ENCODE measurements around the gene PRM2.

The PRM2 gene

GRCh38 chr16:11270602-11271162, 5.6 kb downstream of the PRM2 start:
- TF ChIP-seq POLR2A (IDR thresholded peaks at IDR 0.05; ENCODE audit: low read depth, low read length): no peak
- DNase-seq (ENCODE audit: insufficient read length, low spot score) (no peak), FAIRE-seq (no peak)

DNA sequence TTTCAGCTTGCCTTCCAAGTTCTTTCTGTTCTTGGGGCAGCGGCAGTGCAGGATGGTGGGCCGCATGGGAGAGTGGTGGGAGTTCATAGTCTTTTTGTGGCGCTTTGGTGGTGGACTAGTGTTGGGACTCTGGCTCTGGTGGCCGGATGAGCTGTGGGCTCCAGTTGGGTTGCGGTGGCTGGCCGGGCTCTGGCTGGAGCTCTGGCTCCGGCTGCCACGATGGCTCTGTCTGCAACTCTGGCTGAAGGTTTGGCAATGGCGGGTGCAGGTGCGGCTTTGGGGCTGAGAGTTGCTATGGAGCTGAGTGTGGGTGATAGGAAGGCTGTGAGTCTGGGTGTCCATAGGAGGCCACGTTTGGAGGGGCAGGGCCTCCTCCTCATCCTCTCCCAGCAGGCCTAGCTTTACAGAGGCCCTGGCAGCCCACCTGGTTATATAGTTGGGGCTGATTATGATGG, 7.3 kb downstream of the PRM2 start, which contains the start of gene TNP2:
TNP2 (minus strand) TSS at position 405 of the 455 bp plus-strand sequence; CDS start at position 342, 63 bp downstream.
- DNase-seq (ENCODE audit: insufficient read length, low spot score) (no peak), FAIRE-seq (no peak)
- no peak for TF ChIP-seq POLR2A (IDR thresholded peaks at IDR 0.05; ENCODE audit: low read depth, low read length)

DNA sequence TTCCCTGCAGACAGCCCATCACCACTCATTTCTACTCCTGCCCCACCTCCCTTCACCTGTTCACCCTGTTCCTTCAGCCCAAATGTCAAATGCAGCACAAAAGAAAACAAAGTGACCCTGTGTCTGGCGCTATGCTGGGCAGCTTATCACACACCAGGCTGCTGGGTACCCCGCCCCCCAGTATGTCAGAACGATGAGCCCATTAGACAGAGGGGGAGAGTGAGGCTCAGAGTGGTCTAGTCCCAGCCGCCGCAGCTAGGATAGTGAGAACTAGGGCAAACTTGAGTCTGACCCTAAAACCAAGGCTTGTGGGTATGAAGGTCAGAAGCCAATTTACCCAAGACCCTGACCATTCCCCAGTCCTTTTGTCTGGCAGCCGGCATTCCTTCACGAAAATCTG, 11.2 kb downstream of the PRM2 start:
- TF ChIP-seq POLR2A (IDR thresholded peaks at IDR 0.05; ENCODE audit: low read depth, low read length): no peak
- DNase-seq (ENCODE audit: insufficient read length, low spot score): no peak
- FAIRE-seq: no peak

GRCh38 chr16:11264155-11264832, 12.0 kb downstream of the PRM2 start:
- no peak for FAIRE-seq
- no peak for TF ChIP-seq POLR2A (IDR thresholded peaks at IDR 0.05; ENCODE audit: low read depth, low read length)
- no peak for DNase-seq (ENCODE audit: insufficient read length, low spot score)

GRCh38 chr16:11263737-11264136, 12.5 kb downstream of the PRM2 start:
- FAIRE-seq: no peak
- no peak for TF ChIP-seq POLR2A (IDR thresholded peaks at IDR 0.05; ENCODE audit: low read depth, low read length)
- no peak for DNase-seq (ENCODE audit: insufficient read length, low spot score)

GRCh38 chr16:11262915-11263314, 13.4 kb downstream of the PRM2 start:
- no peak for TF ChIP-seq POLR2A (IDR thresholded peaks at IDR 0.05; ENCODE audit: low read depth, low read length)
- FAIRE-seq: no peak
- no peak for DNase-seq (ENCODE audit: insufficient read length, low spot score)

DNA sequence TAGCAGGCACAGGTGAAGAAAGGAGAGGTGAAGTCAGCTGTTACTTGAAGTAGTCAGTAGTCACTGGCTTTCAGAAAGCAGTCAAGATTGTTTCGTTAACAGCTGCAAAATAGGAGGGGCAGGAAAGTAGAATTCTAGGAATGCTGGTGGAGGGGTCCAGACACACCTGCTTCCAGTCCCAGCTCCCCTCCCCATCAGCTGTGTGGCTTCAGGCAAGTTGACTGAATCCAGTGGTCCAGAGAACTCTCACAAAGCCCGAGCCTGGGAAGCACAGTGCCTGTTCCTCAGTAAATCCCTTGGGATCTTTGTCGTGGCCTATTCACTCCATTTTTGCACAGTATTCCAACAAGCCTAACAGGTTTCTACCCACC, 15.7 kb downstream of the PRM2 start:
- TF ChIP-seq POLR2A (IDR thresholded peaks at IDR 0.05; ENCODE audit: low read depth, low read length): no peak
- FAIRE-seq: no peak
- no peak for DNase-seq (ENCODE audit: insufficient read length, low spot score)

DNA sequence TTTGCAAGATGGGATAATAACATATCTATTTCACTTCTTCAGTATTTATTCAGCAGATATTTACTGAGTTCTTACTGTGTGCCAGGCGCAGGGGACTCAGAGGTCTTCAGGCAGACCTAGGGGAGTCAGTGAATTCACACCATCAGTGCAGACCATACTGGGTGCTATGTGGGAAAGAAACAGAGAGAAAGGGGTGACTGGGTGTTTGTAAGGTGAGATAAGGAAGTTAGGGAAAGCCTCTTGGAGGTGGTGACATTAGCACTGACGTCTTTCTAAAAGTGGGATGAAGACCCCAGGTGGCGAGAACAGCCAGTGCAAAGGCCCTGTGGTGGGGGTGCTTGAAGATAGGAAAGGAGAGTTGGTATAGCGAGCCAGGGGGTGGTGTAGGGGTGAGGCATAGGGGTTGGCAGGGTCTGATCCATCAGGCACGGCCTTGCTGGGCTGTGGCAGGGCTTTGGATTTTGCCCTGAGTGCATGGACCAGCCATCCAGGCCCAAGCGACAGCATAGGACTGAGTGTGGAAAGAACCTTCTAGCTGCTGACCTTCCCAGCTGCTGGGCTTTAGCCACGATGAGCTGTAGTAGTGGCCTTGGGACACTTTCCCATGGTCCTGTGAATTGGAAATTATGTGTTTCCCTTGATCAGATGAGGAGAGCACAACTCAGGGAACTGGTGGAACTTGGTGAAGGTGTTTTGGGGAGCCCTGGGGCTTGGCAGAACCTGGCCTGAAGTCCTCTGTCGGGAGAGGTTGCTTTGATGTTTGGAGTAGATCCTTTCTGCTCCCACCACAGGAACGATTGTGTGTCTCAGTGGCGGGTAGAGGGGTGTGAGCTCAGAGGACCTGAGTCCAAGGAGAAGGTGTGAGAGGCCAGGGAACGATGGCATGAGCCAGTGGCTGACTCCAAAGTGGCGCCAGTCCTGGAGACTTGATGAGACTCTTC, 16.4 kb downstream of the PRM2 start:
- no peak for TF ChIP-seq POLR2A (IDR thresholded peaks at IDR 0.05; ENCODE audit: low read depth, low read length)
- DNase-seq (ENCODE audit: insufficient read length, low spot score) (no peak), FAIRE-seq (no peak)

DNA sequence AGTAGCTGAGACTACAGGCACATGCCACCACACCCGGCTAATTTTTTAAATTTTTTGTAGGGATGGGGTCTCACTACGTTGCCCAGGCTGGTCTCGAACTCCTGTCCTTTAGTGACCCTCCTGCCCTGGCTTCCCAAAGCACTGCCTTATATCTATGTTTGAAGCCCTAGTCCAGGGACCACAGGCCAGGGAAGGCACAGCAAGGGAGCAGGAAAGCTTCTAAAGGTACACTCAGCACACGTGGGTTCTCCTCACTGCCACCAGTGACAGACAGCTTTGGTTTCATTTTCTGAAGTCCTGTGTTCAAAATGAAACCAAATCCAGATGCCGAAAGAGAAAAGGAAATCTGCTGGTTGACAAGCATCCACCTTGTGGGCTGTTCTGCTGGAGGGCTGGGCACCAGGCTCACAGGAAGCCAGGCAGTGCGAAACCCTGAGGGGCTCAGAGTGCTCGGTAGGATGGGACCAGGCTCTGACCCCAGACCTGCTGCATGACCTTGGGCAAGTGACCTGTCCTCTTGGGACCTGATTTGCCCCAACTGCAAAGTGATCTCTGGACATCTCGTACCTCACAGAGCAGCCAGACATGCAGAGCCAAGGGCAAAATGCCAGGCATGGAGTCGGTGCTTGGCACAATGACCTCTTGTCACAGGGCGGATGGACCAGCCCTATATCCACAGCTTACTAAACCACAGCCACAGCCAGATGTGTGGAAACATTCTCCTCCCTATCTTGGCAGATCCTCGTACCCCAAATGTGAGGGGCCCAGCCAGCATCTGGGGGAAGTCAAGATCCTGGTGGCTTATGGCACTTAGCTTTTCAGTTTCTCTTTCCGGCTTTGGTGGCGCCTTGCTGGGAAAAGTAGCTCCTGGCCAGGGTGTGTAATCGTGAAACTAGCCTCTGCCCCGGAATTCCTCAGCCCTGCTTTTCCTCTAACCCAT, 17.5 kb downstream of the PRM2 start:
- no peak for TF ChIP-seq POLR2A (IDR thresholded peaks at IDR 0.05; ENCODE audit: low read depth, low read length)
- no peak for FAIRE-seq
- no peak for DNase-seq (ENCODE audit: insufficient read length, low spot score)

- peak; percentile 58 for FAIRE-seq
- no peak for TF ChIP-seq POLR2A (IDR thresholded peaks at IDR 0.05; ENCODE audit: low read depth, low read length)
- peak; percentile 95 for DNase-seq (ENCODE audit: insufficient read length, low spot score)
These were observed 18.9 kb downstream of the PRM2 start for GRCh38 chr16:11257131-11257938.

GRCh38 chr16:11256661-11257130, 19.6 kb downstream of the PRM2 start:
- no peak for TF ChIP-seq POLR2A (IDR thresholded peaks at IDR 0.05; ENCODE audit: low read depth, low read length)
- DNase-seq (ENCODE audit: insufficient read length, low spot score): peak; percentile 68
- no peak for FAIRE-seq
